ENCODE results near the gene SREBF2. TPM values are rescaled to one million over a fixed set of nuclear protein-coding genes. Genes with fewer than 3 reads are reported as not detected.

SREBF2 gene
- total and polyA plus RNA-seq, 2 donors (not counting 3 experiments of a cell fraction or from before 2014, with no cell fraction given) = 101 to 136 TPM

- no peak overlapping the region for H3K27ac ChIP-seq (ENCODE audit: insufficient read depth, low read depth, low read length)
- dilution Hi-C loops (cut with MboI; ENCODE audit: extremely low pct_ligation_motif_present, low sequenced_read_pairs) = no loop called here
- FAIRE-seq (peak; percentile 98), DNase-seq (ENCODE audit: low read depth, low spot score) (peak; percentile 75)
- no peak overlapping the region for H3K4me3 ChIP-seq (replicated peaks in 1 of 3; ENCODE audit: insufficient read depth in 1 of 3, low read depth in 1 of 3, low read length in 3 of 3)
- peaks cover 0 to 2% of the 10 kb centered on the region in 2 experiments for H3K36me3 ChIP-seq (ENCODE audit: control insufficient read depth in 2 of 2, extremely low read depth in 1 of 2, insufficient read depth in 2 of 2, low read length in 2 of 2)
- no peaks in the 10 kb centered on the region for H3K9me1 ChIP-seq (replicated peaks; ENCODE audit: control insufficient read depth, extremely low read depth, insufficient read depth, low read length)
- no peak overlapping the region for H3K4me2 ChIP-seq (ENCODE audit: insufficient read depth, low read length)
- CTCF ChIA-PET = interaction anchor here (0.6 to 2.6 kb wide), 71 partner anchors 9 to 503 kb away, joined by 3 to 127 read pairs (median 5); partner anchors contain the start of genes CCDC134, MEI1, SHISA8 and SNU13
- BruUV-seq (replicated peaks) = no TSS peak
- H4K20me1 ChIP-seq (replicated peaks; ENCODE audit: control insufficient read depth, extremely low read depth, insufficient read depth, low read length) = no peaks in the 10 kb centered on the region
- POLR2A ChIA-PET = interaction anchor here (0.6 kb wide), 2 partner anchors 224 to 257 kb away, joined by 3 to 4 read pairs; no protein-coding TSS in a partner anchor
- H3K9me3 ChIP-seq (replicated peaks; ENCODE audit: control insufficient read depth, insufficient read depth, low read length) = no peaks in the 10 kb centered on the region
- no peak overlapping the region for H2AFZ ChIP-seq (ENCODE audit: low read depth, low read length)
- intact Hi-C loops (cut with micrococcal nuclease) = loop anchor here (1.0 to 2.0 kb wide), 5 partner anchors 14 to 275 kb away; partner anchors contain the start of gene TNFRSF13C
- H3K27me3 ChIP-seq (ENCODE audit: control insufficient read depth in 2 of 2, insufficient read depth in 2 of 2, low read length in 2 of 2) = no peaks in the 10 kb centered on the region
- TF ChIP-seq MAX (IDR thresholded peaks at IDR 0.05; ENCODE audit: insufficient read depth, insufficient read length) (no peak), CTCF (IDR thresholded peaks at IDR 0.05; ENCODE audit: extremely low read depth in 1 of 2, insufficient read depth in 1 of 2, low read depth in 1 of 2, low read length in 2 of 2) (peak; percentile 83 to 89)
- H3K9ac ChIP-seq (replicated peaks; ENCODE audit: extremely low read depth, insufficient read depth, low read length) = no peak overlapping the region
- H3K79me2 ChIP-seq (ENCODE audit: control insufficient read depth, insufficient read depth, low read length) = peaks cover 5% of the 10 kb centered on the region
- H3K4me1 ChIP-seq (ENCODE audit: control insufficient read depth, extremely low read depth, insufficient read depth, low read length) = peaks cover 29% of the 10 kb centered on the region
These were observed 108.2 kb downstream of the SREBF2 start for GRCh38 chr22:41940832-41941765.

Data from endothelial cell of umbilical vein (primary cell).